ENCODE measurements around the gene PPP3R1. TPM values are rescaled to one million over a fixed set of nuclear protein-coding genes. Genes with fewer than 3 reads are reported as not detected.
"Not testable (repeated sequence)": the region's sequence is repeated elsewhere in the genome, so short reads cannot be mapped to it uniquely, and the experiment has no call there.

Gene PPP3R1
- total RNA-seq, 4 donors from 2014 or later = 34.0 to 44.9 (median 39.9) TPM

- DNase-seq (ENCODE audit: low spot score) = no peak
- no peak for TF ChIP-seq CTCF (IDR thresholded peaks at IDR 0.05)
- ATAC-seq (ENCODE audit: low FRiP score) = no peak
Observed at GRCh38 chr2:68187329-68187728, 65.0 kb downstream of the PPP3R1 start.

GRCh38 chr2:68185541-68186164 lies 66.7 kb downstream of the PPP3R1 start:
- ATAC-seq (ENCODE audit: low FRiP score) (no peak), DNase-seq (ENCODE audit: low spot score) (no peak)
- no peak for TF ChIP-seq CTCF (IDR thresholded peaks at IDR 0.05)

GRCh38 chr2:68182902-68183301 lies 69.4 kb downstream of the PPP3R1 start:
- DNase-seq (ENCODE audit: low spot score) (no peak), ATAC-seq (ENCODE audit: low FRiP score) (no peak)
- TF ChIP-seq CTCF (IDR thresholded peaks at IDR 0.05) = no peak

- no peak for TF ChIP-seq CTCF (IDR thresholded peaks at IDR 0.05)
- DNase-seq (ENCODE audit: low spot score) (no peak), ATAC-seq (ENCODE audit: low FRiP score) (no peak)
Observed at GRCh38 chr2:68178954-68179627, 73.2 kb downstream of the PPP3R1 start.

GRCh38 chr2:68178432-68178831 lies 73.9 kb downstream of the PPP3R1 start:
- DNase-seq (ENCODE audit: low spot score) = no peak
- TF ChIP-seq CTCF (IDR thresholded peaks at IDR 0.05) = no peak
- ATAC-seq (ENCODE audit: low FRiP score) = no peak

- DNase-seq (ENCODE audit: low spot score) (no peak), ATAC-seq (ENCODE audit: low FRiP score) (no peak)
- TF ChIP-seq CTCF (IDR thresholded peaks at IDR 0.05) = no peak
Observed at GRCh38 chr2:68177541-68177940, 74.8 kb downstream of the PPP3R1 start.

- ATAC-seq (ENCODE audit: low FRiP score) = no peak
- DNase-seq (ENCODE audit: low spot score) = no peak
- TF ChIP-seq CTCF (IDR thresholded peaks at IDR 0.05) = no peak
Observed at GRCh38 chr2:68176657-68177056, 75.7 kb downstream of the PPP3R1 start.

GRCh38 chr2:68175210-68175609 lies 77.1 kb downstream of the PPP3R1 start:
- ATAC-seq (ENCODE audit: low FRiP score); DNase-seq (ENCODE audit: low spot score): not testable (repeated sequence)
